Right kidney (tissue), 1 donor: Measurements from ENCODE around the gene SVOP.
"Not testable (repeated sequence)": the region's sequence is repeated elsewhere in the genome, so short reads cannot be mapped to it uniquely, and the experiment has no call there.

ENCODE experiments used
- DNase-seq: peaks from one replicate; pipeline ENCODE4 v3.0.0-alpha.2; 2016

Gene SVOP

DNA sequence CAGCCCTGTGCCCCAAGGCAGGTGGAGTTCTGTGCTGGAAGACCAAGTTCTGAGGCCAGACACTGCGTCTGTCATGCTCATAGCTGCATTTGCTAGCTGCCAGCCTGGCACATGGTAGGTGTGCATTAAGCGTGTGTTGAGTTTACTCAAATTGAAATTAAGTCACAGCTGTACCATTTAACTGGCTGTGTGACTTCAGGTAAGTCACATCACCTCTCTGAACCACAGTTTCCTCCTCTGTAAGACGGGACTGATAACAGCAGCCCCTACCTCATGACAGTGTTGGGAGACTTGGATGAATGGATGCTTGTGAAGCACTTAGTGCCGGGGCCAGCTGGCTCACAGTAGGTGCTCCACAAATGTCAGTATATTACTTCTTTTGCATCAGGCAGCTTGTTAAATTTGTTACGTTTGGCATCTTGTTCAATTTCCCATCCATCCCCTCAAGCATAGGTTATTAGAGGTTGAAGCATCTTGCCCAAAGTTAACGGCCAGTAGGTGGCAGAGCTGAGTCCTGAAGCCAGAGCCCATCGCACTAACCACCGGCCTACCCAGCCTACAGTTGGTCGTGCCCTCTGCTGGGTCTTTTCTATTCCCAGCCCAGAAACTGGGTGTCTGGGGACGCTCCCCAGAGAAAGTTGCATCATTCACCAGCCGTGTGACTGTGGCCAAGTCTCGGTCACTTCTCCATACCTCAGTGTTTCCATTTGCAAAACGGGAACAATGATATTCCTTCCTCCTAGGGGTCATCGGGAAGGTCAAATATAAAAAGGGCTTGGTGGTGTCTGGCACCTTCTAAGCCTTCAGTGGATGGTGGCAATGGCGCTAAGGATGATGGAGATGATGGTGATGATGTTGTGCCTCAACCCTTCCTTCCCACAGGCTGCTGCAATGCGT is 136.5 kb downstream of the SVOP start:
- no peak for DNase-seq

DNA sequence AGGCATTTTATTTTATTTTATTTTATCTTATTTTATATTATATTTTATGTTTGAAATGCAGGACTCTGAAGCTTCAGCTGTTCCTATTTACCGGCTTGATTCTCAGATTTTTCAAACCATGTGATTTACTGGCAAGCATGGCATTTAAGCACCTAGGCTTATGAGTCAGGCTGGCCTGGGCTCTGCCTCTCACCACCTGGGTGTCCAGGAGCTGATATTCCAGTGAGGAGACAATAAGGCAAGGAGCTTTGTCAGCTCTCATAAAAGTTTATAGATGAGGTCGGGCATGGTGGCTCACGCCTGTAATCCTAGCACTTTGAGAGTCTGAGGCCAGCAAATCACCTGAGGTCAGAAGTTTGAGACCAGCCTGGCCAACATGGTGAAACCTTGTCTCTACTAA is 138.9 kb downstream of the SVOP start:
- no peak for DNase-seq

- DNase-seq = no peak
Observed at GRCh38 chr12:108879615-108880254, 141.1 kb downstream of the SVOP start, which contains the start of gene DAO. TSS of gene DAO (plus strand) at chr12:108880092. CDS start at chr12:108885007, 4,915 bp downstream.

- DNase-seq = no peak
Observed at GRCh38 chr12:108876550-108876949, 144.3 kb downstream of the SVOP start.

DNA sequence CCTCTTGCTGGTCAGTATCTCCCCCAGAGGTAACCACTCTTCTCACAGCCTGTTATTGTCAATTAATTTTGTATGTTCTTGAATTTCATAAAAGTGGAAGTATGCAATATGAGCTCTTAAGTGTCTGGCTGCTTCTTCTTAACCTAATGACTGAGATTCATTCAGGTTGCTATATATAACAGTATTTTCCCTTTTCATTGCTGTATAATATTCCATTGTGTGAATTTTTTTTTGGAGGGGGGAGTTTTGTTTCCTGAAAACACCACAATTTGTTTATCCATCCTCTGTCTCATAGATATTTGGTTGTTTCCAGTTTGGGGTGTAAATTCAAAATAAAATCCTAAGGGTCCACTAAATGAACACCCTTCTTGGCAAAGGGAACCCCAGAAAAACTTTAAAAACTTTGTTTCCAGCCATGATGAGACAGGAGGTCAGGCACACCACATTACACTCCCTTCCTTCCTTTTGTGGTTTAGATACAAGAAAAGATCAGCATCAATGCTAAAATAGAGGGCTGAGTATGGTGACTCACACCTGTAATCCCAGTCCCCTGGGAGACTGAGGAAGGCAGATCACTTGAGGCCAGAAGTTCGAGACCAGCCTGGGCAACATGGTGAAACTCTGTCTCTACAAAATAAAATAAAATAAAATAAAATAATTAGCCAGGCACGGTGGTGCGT is 145.0 kb downstream of the SVOP start:
- no peak for DNase-seq

DNA sequence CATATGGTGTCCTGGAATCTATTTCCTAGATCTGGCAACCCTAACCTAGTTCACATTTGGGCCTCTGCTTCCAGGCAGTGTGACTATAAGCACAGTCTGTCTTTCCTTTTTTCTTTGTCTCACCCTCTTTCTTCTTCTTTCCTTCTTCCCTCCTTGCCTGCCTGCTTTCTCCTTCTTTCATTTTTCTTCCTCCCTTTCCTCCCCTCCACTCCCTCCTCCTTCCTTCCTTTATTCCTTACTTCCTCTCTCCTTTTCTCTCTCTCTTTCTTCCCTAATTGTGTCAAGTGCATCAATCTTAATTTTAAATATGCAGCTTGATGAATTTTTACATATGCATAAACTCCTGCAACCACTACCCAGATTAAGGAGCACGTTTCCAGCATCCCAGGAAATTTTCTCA is 145.6 kb downstream of the SVOP start:
- DNase-seq = no peak

GRCh38 chr12:108868781-108869180 is 152.1 kb downstream of the SVOP start:
- no peak for DNase-seq

DNA sequence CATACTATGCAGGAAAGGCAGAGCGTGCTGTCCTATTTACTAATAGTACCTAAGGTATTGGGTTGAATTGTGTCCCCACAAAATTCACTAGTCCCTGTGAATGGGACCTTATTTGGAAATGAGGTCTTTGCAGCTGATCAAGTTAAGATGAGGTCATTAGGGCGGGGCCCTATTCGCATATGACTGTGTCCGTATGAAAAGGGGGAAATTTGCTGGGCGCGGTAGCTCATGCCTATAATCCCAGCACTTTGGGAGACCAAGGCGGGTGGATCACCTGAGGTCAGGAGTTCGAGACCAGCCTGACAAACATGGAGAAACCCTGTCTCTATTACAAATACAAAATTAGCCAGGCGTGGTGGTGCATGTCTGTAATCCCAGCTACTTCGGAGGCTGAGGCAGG is 154.8 kb downstream of the SVOP start:
- DNase-seq = not testable (repeated sequence)

DNA sequence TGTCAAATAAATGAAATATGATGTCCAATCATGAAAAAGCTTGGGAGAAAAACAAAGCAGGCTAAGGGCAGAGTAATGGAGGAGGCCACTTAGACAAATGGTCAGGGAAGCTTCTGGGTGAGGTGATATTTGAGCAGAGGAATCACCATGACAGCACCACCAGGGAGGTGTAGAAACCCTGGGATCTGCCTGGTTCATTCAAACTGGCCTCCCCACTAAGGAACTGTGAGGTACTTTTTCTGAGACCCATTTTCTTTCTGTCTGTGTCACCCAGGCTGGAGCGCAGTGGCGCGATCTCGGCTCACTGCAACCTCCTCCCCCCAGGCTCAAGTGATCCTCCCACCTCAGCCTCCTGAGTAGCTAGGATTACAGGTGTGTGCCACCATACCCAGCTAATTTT is 155.7 kb downstream of the SVOP start:
- no peak for DNase-seq

GRCh38 chr12:108862588-108862959 is 158.3 kb downstream of the SVOP start:
- no peak for DNase-seq

DNA sequence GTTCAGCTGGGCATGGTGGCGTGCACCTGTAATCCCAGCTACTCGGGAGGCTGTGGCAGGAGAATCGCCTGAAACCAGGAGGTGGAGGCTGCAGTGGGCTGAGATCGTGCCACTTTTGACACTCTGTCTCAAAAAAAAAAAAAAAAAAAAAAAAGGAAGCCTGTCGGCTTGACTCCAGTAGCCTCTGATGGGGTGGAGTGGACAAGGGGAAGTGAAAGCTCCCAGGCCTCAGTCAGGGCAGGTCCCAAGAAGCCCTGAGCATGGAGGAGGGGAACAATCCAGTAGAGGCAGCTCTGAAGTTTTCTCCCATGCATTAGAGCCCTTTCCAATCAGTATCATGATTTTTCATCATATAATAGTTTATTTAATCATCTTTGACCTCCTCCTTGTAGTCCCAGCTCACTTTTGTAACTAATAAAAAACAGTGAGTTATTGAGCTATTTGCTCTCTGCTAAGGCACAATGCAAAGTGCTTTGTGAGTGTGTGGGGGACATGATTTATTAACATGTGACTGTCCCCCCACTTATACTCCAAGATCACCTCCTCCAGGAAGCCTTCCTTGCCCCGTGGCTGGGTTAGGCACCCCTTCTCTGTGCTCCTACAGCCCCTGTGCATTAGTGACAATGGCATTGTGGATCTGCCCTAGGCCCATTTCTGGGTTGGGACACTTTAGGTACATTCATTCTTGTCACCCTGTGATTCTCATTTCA is 158.8 kb downstream of the SVOP start:
- DNase-seq = no peak

DNA sequence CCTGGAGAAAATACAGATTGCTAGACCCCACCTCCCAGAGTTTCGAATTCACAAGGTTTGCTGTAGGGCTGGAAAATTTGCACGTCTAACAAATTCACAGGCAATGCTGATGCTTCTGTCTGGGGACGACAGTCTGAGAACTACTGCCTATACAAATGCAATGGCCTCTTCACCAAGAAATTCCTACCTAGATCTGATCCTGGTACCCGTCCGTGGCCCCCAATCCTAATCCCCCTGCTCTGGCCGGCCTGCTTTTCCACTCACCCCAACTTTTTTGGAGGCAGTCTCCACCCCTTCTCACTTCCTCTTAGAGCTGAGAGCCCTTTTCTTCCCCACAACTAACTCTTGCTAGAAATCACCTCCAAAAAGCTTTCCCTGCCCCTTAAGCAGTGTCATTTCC is 160.4 kb downstream of the SVOP start:
- DNase-seq = no peak

DNA sequence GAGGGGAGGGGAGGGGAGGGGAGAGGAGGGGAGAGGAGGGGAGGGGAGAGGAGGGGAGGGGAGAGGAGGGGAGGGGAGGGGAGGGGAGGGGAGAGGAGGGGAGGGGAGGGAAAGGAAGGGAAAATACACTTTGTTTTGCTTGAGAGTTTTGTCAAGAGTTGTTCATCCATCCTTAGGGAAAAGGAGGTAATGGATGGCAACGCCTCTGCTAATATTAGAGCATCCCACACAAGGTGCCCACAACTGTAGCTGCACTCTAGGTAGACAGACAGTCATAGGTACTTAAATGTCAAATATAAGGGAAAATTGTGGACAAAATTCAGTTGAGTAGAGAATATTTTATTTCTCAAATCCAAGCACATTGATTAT is 161.0 kb downstream of the SVOP start:
- no peak for DNase-seq

- DNase-seq = not testable (repeated sequence)
Observed at GRCh38 chr12:108859141-108859922, 161.5 kb downstream of the SVOP start.

GRCh38 chr12:108858311-108859074 is 162.4 kb downstream of the SVOP start:
- peak; percentile 45 for DNase-seq
